ENCODE measurements around the gene HAND2.

HAND2 gene

DNA sequence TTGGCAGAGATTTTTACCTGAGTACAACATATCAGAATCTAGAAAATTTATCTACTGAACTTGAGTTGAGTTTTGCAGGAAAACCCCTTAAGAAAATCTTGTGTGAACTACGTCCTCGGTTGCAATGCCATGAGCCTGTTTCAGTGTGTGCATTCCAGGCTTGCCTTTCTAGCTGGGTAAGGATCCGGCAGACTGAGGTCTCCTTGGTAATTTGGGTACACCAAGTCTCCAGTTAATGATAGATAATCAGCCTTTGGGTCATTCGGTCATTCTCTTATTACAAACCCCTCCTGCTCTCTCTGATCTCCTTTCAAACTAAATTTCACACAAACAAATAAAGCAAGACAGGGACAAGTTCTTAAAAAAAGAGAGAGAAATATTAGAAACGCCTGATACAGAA is 5.9 kb upstream of the HAND2 start:
- no peak for DNase-seq

DNA sequence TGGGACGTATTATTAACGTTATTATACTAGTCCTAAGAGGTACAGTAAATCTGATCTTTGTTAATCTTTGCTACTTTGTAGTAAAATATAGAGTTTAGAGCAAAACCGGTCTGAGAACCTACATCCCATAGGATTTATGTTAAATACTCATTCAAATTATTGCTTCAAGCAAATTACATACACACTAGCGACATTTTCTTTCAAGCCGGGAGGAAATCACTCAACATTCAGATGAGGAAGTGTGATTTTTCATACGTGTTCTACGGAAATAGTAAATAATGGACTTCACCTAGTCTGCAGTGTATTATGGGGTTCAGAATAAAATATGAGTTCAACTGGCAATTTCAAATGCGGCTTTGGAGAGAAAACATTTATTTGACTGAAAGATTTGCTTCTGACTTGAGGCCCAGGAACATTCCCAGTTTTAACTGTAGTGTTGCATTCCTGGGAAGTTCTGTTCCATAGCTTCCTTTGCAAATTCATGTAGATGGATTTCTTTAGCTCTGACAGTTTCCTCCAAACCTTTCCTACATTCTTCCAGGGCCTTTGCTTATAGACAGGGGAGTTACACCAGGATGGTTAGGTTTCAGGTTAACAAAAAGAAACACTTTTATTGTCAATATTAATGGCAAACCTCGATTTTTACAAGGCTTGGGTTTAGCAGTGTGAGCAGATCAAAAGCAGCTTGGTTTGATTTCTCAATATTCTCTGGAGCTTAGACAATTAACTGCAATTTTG is 5.3 kb upstream of the HAND2 start:
- DNase-seq, result no peak

DNA sequence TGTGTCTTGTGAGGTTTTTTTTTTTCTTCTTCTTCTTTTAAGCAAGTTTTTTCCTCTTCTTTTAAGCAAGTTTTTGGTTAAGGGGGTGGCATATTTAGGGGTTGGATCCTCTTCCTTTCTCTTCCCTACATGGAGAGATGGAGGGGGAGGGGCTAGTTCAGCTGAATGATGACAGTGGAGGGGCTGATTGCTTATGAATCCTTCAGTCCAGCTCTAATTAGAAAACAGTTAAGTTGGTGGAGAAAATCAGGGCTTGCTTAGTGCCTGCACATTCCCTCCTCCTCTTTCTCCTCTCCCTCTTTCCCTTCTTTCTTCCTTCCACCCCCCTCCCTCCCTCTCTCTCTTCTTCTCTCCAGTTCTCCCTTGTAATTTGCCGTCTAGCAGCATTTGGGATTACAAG is 4.4 kb upstream of the HAND2 start:
- no peak for DNase-seq

DNA sequence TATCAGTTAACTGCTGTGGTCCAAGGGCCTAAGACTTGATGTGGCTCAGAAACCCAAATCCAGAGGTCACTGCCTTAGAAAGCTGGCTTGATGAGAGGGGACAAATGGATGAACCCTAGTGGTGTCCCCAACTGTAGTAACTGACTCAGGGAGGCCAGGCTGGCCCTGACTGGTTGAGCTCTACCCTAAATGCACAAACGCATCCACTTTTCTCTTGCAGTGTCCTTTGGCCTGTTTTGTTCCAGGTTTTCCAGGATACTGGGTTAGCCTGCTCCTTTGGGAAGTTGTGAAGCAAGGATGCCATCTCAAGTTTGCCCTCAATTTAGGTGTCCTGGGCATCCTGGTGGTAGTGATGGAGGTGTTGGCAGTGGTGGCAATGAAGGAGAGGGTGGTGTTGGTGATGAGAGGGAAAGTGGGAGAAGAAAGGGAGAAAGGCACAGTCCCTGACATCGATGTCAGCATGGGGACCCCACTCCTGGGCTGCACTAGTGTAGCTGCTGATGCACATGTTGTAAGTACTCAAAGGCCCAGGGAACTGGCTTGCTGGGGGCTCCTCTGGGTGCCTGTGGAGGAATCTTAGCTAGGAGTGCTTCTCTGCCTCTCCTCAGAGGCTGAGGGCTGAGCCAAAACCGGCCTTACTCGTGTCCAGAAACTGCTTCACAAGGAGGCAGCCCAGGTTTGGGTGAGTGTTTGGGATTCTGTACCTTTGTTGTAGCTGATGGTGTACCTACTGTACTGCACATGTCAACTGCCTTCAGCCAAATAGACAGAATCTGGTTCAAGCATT is 2.9 kb upstream of the HAND2 start:
- no peak for DNase-seq

DNA sequence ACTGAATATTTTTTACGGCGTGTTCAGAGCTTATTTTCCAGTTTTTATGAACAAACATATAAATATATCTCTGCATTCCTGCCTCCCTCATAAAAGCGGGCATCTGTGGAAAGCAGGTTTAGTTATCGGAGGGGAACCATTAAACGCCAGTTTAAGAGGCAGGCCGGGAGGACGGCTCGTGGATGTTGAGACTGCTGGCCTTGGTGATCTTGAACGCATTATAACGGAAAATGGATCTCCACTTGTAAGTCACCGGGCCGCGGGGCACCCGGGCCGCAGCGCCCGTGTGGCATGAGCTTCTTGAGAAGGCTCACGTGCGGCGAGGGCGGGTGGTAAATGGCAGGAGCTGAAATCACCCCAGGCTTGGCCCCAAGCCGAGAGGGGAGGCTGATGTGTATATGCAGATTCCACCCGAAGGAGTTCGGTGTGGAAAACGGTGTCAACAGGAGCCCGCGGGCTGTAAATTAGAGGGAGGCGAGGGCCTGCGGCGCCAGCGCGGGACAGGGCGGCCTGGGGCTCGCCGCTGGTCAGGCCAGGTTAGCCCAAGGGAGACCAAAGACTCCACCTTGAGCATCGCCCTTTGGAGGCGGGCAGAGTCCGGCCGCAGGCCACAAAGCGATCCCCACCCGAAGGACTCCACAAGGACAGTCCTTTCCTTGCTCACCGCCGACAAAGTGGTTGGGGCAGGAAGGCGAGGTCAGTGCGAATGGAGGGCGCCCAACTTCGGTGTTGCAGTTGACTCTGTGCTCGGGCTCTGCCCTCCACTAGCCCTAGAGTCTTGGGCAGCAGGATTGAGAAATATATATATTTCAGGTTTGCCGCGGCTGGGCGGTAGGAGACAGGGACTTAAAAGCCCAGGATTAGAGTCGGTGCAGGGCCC is 1.3 kb upstream of the HAND2 start:
- no peak for DNase-seq

DNA sequence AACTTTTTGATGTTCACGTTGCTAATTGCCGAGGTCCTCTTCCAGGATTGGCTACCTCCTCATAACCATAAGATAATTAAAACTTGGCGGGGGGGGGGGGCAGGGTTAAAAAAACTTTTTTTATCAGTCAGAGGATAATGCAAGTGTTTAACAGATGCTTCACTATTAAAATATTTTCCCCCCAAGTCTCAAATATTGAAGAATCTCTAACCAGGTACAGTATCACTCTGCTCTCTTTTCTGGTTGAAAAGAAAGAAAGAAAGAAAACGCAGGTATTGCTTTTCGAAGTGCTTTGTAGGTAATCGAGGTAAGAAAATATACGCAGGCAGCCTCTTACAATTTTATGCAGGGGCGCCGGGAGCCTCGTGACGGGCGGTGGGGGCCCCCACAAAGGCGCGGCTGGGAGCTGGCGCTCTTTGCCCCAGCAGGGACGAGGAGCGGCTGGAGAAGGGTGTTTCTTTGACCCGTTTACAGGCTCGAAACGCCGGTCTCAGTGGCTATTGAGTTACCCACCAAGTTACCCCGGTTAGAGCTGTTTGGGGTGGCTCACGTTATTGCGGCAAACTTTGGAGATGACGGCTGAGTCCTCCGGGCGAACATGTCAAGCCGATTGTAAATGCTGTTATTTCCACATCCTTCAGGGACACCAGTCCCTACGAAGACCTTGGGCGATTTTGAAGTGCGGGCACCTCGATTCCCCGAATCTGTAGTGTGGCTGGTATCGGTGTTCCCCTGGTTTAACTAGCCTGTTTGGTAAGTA is 477 bp upstream of the HAND2 start:
- no peak for DNase-seq

DNA sequence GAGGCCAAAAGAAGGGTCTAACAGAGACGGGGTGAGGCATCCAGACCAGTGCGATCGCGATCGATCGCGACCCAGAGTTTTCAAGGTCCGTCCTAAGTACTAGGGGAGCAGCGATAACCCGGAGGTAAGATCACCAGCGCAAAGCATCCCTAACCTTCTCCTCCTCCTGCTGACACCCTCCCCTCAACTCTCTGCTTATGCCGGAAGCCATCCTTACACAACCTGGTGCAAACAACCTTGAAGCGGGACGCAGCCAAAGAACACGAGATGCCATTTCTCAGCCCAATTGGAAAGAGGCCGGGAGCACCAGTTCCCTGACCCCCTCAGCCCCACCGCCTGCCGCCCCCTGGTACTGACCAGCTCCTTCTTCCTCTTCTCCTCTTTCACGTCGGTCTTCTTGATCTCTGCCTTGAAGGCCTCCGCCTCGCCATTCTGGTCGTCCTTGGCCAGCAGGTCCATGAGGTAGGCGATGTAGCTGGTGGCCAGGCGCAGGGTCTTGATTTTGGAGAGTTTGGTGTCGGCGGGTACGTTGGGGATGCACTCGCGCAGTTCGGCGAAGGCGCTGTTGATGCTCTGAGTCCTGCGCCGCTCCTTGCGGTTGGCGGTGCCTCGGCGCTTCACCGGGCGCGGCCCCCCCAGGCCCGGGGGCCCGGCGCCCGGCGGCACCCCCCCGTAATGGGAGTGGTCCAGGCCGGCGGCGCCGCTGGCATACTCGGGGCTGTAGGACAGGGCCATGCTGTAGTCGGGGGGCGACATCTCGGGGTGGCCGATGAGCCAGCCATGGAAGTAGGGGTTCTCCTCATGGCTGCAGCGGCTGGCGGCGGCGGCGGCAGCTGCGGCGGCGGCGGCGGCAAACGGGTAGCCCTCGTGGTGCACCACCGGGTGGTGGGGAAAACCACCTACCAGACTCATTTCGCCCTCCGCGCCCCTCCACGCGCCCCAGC is 1.4 kb downstream of the HAND2 start:
- no peak for DNase-seq

DNA sequence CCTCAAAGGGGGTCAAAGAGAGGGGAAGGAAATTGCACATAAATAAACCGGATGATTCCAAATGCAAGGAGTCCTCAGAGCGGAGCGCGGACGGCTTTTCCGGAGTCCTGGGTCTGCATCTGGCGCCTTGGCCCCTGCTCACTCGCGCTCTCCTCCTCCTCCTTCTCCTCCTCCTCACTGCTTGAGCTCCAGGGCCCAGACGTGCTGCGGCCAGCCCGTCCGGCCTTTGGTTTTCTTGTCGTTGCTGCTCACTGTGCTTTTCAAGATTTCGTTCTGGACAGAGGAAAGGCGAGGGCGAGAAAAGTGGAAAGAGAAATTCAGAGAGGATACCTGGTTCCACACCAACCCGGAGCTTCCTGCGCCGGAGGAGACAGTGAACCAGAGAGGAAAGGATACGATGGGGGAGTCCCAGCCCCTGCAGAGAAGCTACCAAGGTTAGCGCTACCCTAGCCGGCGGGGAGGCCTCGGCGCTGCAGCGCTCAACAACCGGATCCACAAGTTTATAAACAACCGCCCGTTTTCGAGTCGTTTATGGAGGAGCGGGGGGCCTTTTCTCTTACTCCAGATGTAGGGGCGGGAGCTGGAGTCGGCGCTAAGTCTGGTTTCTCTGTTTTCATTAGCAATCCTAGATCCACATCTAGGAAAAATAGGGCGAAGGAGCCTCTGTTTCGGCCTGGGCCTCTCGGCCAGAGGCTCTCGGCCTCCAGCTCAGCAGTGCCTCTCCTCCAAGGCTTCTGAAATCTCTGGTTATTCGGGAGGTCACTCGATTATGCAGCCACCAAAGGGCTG is 2.7 kb downstream of the HAND2 start:
- DNase-seq, result no peak

DNA sequence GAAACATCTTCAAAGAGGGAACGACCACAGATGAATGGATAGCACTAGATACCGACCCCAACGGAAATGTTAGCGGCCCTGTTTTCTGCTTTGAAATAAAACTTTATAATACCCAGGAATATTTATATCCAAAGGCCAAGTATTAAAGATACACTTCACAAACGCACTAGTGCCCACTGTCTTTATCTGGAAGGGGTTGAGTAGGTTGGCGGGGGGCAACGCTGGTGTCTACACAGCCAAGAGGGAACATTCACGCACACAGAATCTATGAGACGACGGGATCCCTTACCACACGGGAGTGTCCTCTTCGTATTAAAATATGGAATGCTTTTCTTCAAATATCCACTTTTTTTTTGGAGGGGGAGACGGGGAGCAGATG is 3.3 kb downstream of the HAND2 start:
- no peak for DNase-seq

DNA sequence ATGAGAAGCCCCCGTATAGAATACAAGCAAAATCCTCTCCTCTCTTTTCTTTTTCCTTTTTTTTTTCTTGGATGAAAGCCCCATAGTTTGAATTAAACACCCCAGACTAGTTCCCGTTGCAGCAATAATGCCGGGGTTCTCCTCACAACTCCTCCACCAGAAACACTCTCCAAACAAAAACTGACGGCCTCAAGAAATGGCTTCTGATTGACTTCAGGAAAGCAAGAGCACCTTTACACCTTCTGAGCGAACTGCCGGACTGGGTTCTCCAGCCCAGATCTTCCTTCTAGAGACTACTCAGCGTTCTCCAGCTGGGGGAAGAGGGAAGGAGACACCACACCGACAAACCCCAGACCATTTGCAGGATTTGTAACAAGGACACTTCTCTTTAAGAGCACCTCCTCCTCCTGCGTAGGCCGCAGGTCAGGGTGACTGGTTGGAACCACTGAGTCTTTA is 4.0 kb downstream of the HAND2 start:
- no peak for DNase-seq

DNA sequence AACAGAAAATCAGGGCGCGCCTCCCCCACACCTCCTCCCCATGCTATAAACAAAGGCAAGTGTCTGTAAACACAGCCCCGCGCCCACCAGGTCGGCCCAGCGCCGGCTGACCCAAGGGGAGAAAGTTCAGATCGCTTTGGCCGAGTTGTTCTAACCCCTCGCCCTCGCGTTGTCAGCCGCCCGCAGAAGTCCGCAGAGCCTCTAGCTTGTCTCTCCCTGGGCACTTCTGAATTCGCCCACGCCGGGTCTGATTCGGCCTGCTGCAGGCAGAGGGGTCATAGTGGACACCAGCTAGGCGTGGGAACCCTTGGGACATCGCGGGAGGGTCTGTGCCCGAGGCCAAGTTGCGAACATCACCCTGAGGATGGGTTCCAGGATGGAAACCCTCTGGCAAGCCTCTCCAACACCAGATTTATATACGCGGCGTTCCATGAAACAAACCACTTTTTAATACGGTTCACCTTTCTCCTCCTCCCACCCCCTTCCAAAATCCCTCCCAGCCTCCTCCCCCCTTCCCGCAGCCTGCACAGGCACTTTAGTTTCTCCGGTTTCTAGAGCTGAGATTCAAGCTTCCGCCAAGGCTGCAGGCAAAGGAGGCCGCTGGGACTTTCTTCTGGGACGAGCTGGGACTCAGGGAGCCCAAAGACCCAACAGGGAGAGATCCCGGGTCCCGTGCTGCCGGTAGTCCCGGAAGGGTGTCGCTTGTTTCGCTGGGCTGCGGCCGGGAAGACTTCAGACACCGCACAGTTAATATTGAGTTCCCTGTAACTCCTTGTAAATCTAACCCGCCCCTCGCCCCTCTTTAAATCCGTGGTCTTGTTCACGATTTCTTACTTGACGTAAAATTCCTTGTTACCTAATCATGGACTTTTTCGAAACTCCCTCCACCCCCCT is 4.7 kb downstream of the HAND2 start:
- DNase-seq, result no peak

DNA sequence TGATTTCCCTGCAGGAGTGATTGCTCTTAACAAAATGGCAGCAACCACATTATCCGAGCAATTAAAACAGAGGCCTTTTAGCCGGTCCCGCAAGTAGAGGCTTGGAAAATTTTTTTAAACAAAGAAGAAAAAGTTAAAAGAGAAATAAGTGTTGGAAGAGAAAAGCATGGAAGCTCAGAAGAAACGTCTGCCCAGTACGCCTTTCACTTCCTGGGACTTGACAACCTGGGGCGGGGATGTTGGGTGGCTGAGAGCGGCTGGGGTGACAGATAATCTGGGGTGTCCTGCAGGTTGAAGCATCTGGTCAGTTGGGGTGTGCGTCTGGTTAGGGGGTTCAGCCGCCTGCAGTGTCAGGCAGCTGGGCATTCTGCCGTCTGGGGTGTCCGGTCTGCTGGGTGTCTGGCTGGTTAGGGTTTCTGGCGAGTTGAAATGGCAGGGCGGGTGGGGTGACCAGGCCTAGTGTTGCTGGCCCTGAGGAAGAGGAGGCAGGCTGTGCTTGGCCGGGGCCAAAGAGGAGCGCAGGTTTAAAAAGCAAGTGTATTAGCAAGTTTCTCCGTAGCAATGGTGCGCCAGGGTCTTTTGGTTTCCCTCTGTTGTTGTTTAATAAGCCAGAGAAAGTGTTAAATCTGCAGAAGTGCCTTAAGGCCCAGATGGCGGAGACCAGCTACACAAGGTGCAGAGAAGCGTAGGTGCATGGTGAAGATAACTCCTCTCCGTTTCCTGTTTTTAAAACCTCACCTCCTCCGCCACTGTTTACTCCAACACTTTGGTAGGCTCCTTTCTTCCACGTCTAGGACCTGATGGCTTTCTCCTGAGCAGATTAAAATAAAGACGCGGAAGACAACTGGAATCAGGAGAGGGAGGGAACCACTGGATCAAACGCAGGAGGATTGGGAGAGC is 5.6 kb downstream of the HAND2 start:
- DNase-seq, result no peak

DNA sequence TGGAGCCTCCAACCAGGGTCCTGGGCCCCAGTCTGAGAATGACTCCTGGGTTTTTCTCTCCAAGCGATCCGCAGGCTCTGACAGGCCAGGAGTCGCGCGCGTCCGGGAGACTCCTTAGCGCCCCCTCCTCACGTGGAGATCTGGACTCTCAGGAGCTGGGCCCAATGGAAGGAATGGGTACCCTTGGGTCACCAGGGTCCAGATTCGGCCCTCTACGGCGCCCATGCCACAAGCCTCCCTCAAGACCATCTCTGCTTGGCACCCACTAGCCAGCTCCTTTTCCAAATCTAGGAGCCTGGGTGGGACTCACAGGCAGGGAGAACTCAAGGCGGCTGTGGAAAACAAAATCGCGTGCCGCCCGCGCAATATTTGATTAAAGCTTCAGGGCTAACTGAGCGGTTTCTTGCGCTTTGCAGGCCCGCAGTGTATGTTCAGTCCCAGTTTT is 7.1 kb downstream of the HAND2 start:
- DNase-seq, result no peak

DNA sequence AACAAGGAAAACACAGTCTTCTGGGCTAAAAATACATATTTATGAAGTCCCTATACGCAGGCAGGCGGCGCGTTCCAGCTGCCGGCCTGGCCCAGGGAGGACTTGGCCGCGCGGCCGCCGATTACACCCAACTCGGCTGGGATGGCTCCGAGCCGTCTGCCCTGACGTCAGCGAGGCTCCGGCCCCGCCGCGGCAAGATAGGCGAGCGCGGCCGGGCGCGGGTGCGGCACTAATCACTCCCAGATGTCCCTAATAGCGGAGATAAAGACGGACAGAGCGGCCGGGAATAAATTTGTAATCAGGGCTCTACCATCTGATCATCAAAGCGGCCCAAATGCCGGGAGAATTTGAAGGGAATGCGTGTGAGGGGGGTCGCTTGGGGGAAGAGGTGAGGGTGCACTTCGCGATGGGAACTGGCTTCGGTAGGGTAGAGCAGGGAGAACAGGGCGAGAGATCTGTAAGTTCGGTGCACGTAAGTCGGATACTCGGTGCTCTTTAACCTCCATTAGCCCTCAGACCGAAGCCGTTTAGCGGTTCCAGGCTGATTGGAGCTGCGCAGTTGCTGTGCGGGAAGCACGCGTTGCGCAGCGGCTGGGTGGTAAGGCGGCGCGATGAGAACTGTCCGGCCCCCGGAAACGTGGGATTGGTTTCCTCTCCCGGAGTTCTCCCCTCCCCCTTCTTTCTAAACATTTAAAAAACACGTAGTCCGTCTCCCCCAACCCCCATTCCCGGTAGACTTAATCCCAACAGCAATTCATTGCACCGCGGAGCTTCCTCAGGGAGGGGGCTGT is 7.7 kb downstream of the HAND2 start:
- DNase-seq, result no peak

DNA sequence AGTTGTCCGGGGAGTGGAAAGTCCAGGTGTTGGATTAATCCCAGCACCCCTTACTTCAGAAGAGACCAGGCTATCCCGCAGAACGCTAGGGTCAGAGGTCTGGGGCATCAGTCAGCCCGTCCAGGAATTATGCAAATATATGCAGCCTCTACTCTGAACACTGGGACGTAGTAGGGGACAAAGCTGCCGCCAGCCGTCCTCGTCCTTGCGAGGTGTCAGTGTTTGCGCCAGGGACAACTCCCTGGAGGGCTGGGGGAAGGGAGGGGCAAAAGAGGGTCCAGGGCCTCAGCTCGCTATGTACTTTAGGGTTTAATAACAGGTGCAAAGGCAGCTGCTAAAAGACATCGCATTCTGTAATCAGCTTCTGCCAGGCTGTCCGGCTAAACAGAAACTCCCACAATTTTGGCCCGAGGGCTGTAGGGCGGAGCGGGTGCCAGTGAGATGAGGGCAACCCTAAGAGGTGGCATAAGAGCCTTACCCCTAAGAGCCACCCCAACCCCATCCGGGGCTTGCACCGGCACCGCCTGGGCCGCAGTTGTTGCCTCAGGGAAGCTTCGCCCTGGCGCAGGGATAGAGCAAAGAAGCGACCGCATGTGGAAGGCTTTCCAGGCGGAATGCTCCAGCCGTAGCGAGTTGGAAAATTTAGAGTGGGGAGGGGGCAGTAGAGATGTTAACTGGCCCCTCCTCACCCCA is 8.4 kb downstream of the HAND2 start:
- DNase-seq, result no peak

DNA sequence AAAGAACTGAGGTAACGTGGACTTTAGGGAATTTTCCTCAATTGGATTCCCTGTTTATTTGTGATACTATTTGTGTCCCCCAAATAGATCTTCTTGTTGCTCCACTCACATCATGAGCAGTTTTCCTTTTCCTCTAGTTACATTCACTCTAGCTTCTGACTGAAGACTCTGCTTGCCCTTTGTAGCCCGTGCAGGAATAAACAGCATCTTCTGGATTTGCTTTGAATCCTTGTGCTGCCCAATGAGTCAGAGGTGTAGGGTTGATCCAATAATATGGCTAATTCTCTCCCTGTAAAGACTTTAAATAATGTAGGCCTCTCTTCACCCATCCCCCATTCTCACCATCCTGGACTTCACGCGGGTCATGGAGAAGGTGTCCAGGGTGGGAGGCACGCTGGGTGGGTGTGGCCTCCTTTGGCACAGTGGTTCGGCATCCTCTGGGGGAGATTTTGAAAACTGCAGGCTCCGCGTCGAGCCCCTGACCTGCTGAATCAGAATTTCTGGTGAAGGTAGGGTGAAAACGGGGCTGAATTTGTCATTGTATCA is 9.0 kb downstream of the HAND2 start:
- DNase-seq, result no peak

Measured in C1 segment of cervical spinal cord (tissue), 14 donors.